GM21447 (cell line): ENCODE measurements around the gene SBNO2.
"Not testable (repeated sequence)": the region's sequence is repeated elsewhere in the genome, so short reads cannot be mapped to it uniquely, and the experiment has no call there.

Source experiments
- ATAC-seq: cut with Tn5 transposase; IDR thresholded peaks from one replicate; pipeline ENCODE4 v1.9.1; 2021; ENCODE audit not compliant: unreplicated experiment

Gene SBNO2

GRCh38 chr19:1122021-1122971 lies 51.8 kb downstream of the SBNO2 start:
- no peak for ATAC-seq

- ATAC-seq, result no peak
Observed at GRCh38 chr19:1121395-1121794, 52.7 kb downstream of the SBNO2 start.

GRCh38 chr19:1119475-1120217 lies 54.4 kb downstream of the SBNO2 start:
- ATAC-seq, result no peak

GRCh38 chr19:1118999-1119398 lies 55.1 kb downstream of the SBNO2 start:
- ATAC-seq, result no peak

GRCh38 chr19:1117654-1118053 lies 56.4 kb downstream of the SBNO2 start:
- no peak for ATAC-seq

- ATAC-seq, result no peak
Observed at GRCh38 chr19:1116726-1117581, 57.1 kb downstream of the SBNO2 start.

GRCh38 chr19:1115646-1116420 lies 58.2 kb downstream of the SBNO2 start:
- no peak for ATAC-seq

DNA sequence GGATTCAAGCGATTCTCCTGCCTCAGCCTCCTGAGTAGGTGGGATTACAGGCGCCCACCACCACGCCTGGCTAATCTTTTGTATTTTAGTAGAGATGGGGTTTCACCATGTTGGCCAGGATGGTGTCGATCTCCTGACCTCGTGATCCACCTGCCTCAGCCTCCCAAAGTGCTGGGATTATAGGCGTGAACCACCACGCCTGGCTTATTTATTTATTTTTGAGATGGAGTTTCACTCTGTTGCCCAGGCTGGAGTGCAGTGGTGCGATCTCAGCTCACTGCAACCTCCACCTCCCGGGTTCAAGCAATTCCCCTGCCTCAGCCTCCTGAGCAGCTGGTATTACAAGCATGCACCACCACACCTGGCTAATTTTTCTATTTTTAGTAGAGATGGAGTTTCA lies 59.3 kb downstream of the SBNO2 start:
- not testable (repeated sequence) for ATAC-seq

DNA sequence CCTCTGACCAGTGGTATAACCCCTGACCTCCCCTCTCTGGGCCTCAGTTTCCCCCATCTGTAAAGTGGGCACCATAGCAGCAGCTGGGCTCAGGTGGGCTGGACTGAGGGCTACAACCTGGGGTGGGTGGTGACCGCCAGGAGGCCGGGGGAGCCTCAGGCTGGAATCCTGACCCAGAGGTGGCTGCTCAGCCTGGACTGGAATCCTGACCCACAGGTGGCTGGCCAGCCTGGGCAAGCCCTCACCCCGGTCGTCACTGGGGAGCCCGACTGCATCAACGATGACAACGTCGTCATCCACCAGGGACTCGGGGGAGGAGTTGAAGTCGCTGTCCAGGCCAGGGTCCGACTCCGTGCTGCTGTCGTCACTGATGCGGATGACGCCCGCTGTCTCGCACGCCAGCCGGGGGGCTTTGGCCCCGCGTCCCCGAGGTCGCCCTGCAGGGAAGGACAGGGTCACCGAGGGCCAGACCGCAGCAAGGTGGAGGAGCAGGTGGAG lies 60.0 kb downstream of the SBNO2 start:
- no peak for ATAC-seq

DNA sequence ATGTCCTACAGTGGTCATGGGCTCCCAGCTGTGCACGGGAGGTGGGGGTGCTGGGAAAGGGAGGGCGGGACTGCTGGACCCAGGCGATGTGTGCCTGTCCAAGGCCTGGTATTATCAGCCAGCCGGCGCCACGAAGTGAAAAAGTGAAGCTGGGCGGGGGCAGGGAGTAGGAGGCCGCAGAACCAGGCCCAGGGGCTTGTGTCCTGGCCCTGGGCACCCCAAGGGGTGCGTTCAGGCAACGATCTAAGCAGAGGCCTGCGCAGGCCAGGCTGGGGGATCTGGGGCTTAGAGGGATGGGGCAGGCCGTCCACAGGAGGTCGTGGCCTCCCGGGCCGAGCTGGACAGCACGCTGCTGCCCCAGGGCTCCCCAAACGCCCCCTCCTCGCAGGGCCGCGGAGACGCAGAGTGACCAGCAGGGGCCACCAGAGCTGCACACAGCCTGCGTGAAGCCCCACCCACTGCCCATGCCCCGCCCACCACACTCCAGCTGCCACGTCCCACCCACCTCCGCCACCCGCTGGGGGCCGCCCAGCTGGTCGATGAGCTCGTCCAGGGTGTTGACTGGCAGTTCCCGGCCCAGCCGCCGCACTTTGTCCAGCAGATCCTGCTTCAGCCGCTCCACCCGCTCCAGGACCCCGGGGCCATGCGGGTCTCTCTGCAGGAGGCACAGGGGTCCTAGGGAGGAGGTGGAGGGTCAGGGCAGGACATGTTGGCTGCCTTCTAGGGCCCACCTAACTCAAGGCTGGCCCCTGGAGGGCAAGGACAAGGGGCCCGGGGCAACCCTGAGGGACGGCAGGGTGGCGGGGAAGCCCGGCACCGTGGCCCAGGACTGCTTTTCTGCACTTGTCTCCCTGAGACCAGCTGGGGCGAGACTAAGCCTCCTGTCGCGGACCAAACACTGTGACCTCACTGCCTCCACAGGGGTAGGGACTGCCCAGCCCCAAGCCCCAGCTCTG lies 60.8 kb downstream of the SBNO2 start:
- ATAC-seq, result no peak

- ATAC-seq, result no peak
Observed at GRCh38 chr19:1112268-1113029, 61.6 kb downstream of the SBNO2 start.

- no peak for ATAC-seq
Observed at GRCh38 chr19:1111641-1112267, 62.3 kb downstream of the SBNO2 start.

- no peak for ATAC-seq
Observed at GRCh38 chr19:1110809-1111640, 63.0 kb downstream of the SBNO2 start.

DNA sequence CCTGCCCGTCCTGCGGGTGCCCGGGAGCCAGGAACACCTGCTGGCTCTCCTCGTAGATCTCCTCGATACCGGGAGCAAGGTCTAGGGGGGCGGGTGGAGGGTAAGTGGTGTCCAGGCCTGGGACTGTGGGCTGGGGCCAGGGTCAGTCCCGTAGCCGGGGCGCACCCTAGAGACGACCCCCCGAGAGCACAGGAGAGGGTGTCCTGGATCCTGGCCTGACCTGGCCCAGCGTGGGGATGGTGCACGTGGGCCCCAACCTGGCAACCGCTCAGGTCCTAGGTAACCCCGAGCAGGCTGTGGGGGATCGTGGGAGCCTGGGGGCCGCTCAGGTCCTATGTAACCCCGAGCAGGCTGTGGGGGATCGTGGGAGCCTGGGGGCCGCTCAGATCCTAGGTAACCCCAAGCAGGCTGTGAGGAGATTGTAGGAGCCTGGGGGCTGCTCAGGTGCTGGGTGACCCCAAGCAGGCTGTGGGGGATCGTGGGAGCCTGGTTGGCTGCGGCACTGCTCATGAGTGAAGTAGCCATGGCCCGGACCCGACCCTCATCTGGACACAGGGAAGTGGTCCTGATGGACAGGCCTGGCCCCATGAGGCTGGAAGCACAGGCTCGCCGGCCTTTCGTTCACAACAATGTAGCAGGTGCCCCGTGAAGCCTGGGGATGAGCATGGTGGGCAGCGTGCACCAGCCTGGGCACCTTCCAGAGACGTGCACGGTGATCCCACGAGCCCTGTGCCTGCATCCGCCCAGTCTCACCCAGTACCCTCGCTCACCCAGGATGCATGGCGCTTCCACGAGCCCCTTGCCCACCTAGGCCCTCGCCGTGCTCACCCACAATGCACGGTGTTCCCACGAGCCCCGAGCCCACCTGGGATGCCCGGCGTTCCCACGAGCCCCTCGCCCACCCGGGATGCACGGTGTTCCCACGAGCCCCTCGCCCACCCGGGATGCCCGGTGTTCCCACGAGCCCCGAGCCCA lies 64.1 kb downstream of the SBNO2 start:
- ATAC-seq, result no peak

DNA sequence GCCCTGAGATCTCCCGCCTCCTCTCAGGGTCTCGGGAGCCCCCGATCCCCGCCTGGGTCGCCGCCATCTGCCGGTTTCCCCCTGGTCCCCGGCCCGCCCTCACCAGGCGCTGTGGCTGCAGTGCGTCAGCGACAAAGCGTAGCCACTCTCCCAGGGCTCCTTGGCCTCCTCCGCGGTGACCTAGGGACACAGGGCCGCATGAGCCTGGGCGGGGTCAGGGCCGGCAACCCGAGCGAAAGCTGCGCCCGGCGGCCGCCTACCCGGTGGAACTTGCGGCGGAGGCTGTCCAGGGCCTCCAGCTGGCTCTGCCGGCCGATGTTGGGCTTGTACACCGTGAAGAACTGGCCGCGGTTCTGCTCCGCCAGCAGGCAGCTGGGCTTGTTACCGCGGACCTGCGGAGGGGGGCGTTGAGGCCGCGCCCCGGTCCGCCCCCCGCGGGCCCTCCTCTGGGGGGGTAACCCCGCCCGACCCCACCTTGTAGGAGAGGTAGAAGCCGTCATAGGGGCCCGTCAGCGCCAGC lies 65.0 kb downstream of the SBNO2 start:
- ATAC-seq, result no peak
